GM12892 (cell line): Measurements from ENCODE around the gene HSFX4.

ENCODE experiments used
- POLR2AphosphoS5 ChIP-seq: IDR thresholded peaks from 2 replicates; pipeline ENCODE4 v1.6.1; 2011; ENCODE audit warnings: low read depth, low read length, control low read depth
- TAF1 ChIP-seq: IDR thresholded peaks from 2 replicates; pipeline ENCODE4 v1.6.1; 2011; ENCODE audit warnings: low read depth, mild to moderate bottlenecking, control low read depth, low read length, borderline replicate concordance

DNA sequence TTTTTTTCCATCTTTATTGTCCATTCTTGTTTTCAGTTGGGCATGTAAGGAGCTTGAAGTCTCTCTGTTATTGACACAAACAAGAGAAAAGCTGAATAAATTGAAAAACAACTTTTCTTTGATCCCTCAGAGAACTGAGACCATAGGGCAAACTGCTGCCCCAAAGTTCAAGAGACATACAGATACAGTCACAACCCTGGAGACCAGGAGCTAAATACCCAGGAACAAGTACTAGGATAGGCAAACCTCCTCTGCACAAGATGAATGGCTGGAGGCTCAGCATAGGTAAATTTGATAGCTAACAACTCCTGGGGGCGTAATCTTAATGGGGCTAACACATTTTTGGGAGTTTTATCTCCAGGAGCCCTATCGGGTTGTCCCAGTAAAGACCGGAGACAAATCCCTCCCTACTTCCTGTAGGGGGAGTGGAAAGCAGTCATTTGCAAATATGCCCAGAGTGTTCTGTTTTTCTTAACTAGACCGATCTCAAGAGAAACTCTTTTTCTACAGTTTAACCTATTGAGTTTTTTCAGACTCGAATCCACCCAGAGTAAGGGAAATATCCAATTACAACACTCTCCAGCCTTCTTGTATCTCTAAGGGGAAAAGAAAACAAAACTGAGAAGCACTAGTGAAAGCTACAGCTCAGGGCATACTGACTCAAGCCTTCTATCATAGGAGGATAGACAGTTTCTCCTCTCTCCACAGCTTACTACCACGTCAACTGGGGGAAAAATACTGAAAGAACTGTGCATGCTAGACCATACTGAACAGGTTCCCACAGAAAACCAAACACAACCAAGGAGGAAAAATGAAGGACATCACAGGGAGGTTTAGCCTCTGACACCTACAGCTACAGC is 25.3 kb upstream of the HSFX4 start:
- TF ChIP-seq POLR2AphosphoS5: no peak
- TF ChIP-seq TAF1: no peak
